ENCODE data around the gene DGKI.

DGKI gene

DNA sequence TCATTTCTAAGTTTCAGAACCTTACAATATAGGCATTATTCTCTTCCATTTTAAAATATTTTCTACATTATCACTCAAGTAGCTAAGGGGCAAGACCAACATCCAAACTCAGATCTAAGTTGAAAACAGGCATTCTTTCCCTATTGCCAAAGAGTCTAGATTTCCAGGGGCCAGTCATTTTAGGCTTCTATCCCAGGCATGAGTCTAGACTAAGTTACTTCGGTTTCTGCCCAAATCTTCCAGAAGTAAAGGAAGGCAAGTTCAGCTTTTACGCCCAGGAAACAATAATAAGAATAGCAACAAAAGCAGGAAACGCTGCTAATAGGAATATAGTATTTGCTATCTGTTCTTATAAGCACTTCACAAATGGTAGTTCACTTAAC lies 189.9 kb downstream of the DGKI start:
- 97% methylated on average over 2 of the region's 3 CpGs for WGBS
- Histone ChIP-seq H3K27ac (ENCODE audit: low read length, poor library complexity, severe bottlenecking) (no peak overlapping the region), H2BK5ac (ENCODE audit: low read depth, low read length, poor library complexity, severe bottlenecking) (no peak overlapping the region), H2BK120ac (ENCODE audit: low read depth, low read length) (no peak overlapping the region), H2BK12ac (ENCODE audit: low read length in 2 of 2) (no peak overlapping the region), H2AK5ac (ENCODE audit: low read length, severe bottlenecking) (no peak overlapping the region), H3K18ac (ENCODE audit: low read depth in 1 of 2, low read length in 2 of 2) (no peak overlapping the region), H3K4me3 (ENCODE audit: insufficient read depth in 1 of 2, low read depth in 1 of 2, low read length in 2 of 2) (no peak overlapping the region), H3K4me1 (ENCODE audit: control insufficient read depth, insufficient read depth, low read depth, low read length) (peaks cover 2% of the 10 kb centered on the region), H3K36me3 (ENCODE audit: control insufficient read depth in 1 of 2, insufficient read depth in 2 of 2, low read depth in 1 of 2, low read length in 2 of 2) (no peaks in the 10 kb centered on the region), H3K9me3 (ENCODE audit: control insufficient read depth, low read length) (no peaks in the 10 kb centered on the region), H4K8ac (ENCODE audit: low read length) (no peak overlapping the region), H2BK15ac (ENCODE audit: low read depth, poor library complexity, severe bottlenecking) (no peak overlapping the region), H2AFZ (ENCODE audit: low read depth, low read length) (no peak overlapping the region), H3K79me1 (replicated peaks; ENCODE audit: low read length, poor library complexity, severe bottlenecking) (no peaks in the 10 kb centered on the region), H3K4me2 (ENCODE audit: low read length, poor library complexity, severe bottlenecking) (no peak overlapping the region), H3K23ac (ENCODE audit: low read length in 2 of 2) (no peak overlapping the region), H3K4ac (ENCODE audit: low read depth in 1 of 2, low read length in 2 of 2) (no peak overlapping the region), H3K14ac (ENCODE audit: low read length in 2 of 2) (no peak overlapping the region), H3K27me3 (ENCODE audit: control insufficient read depth in 1 of 2, insufficient read depth in 1 of 2, low read length in 2 of 2) (no peaks in the 10 kb centered on the region), H3K9ac (ENCODE audit: low read length) (peak overlapping the region; percentile 67), H4K91ac (ENCODE audit: low read length) (no peak overlapping the region)
- DNase-seq = no peak

DNA sequence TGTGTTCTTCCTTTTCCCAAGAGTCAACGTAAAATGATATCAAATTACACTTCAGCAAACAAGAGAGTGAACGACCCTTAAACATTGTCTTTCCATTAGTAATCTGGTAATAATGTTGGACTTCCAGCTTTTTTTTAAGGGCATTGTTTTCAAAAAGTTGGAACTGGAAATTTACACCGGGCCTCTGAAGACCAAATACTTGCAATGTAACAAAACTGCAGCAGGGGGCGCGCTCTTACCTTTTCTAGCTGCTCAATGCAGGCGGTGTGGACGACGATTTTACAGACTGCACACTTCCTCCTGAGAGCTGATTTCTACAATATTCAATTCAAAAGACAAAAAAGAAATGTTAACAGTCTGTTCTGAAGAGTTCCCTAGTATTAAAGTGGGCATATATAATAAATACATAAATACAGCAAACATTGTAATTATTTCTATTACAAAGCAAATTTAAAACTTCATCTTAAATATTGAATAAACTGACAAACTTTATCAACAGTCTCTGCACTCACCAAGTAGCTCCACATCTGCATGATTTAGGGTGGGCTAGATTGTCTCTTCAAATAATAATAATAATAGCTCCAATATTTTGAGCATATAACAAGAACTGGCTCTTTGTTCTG lies 190.4 kb downstream of the DGKI start:
- Histone ChIP-seq H3K9ac (ENCODE audit: low read length) (peak overlapping the region; percentile 67), H4K8ac (ENCODE audit: low read length) (no peak overlapping the region), H3K4me3 (ENCODE audit: insufficient read depth in 1 of 2, low read depth in 1 of 2, low read length in 2 of 2) (no peak overlapping the region), H3K14ac (ENCODE audit: low read length in 2 of 2) (no peak overlapping the region), H3K4me1 (ENCODE audit: control insufficient read depth, insufficient read depth, low read depth, low read length) (peaks cover 2% of the 10 kb centered on the region), H2BK15ac (ENCODE audit: low read depth, poor library complexity, severe bottlenecking) (no peak overlapping the region), H2BK12ac (ENCODE audit: low read length in 2 of 2) (no peak overlapping the region), H2AK5ac (ENCODE audit: low read length, severe bottlenecking) (no peak overlapping the region), H3K27me3 (ENCODE audit: control insufficient read depth in 1 of 2, insufficient read depth in 1 of 2, low read length in 2 of 2) (no peaks in the 10 kb centered on the region), H2BK120ac (ENCODE audit: low read depth, low read length) (no peak overlapping the region), H2AFZ (ENCODE audit: low read depth, low read length) (no peak overlapping the region), H3K79me1 (replicated peaks; ENCODE audit: low read length, poor library complexity, severe bottlenecking) (no peaks in the 10 kb centered on the region), H3K9me3 (ENCODE audit: control insufficient read depth, low read length) (no peaks in the 10 kb centered on the region), H3K27ac (ENCODE audit: low read length, poor library complexity, severe bottlenecking) (no peak overlapping the region), H2BK5ac (ENCODE audit: low read depth, low read length, poor library complexity, severe bottlenecking) (no peak overlapping the region), H3K4ac (ENCODE audit: low read depth in 1 of 2, low read length in 2 of 2) (no peak overlapping the region), H4K91ac (ENCODE audit: low read length) (no peak overlapping the region), H3K36me3 (ENCODE audit: control insufficient read depth in 1 of 2, insufficient read depth in 2 of 2, low read depth in 1 of 2, low read length in 2 of 2) (no peaks in the 10 kb centered on the region), H3K4me2 (ENCODE audit: low read length, poor library complexity, severe bottlenecking) (no peak overlapping the region), H3K18ac (ENCODE audit: low read depth in 1 of 2, low read length in 2 of 2) (no peak overlapping the region), H3K23ac (ENCODE audit: low read length in 2 of 2) (no peak overlapping the region)
- peak; percentile 63 for DNase-seq
- WGBS = 12% methylated on average over 3 of the region's 8 CpGs

DNA sequence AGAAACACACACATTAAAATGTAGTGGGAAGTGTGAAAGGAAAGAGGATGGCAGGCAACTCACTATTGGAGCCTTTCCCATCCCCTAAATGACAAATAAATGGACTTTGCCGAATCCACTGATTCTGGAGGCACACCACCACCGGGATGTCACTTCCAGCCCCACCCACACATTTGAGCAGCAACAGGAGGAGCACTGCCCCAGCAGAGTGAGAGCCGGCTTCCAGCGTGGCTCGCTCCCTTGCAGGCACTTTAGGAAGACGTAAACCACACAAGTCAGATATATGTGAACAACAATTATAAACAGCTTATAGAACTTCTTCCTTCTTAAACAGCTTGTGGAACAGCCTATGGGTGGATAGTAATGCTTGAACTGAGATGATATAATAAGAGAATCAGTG lies 191.0 kb downstream of the DGKI start:
- 43% methylated on average over 3 of the region's 6 CpGs for WGBS
- Histone ChIP-seq H3K4me1 (ENCODE audit: control insufficient read depth, insufficient read depth, low read depth, low read length) (peaks cover 2% of the 10 kb centered on the region), H2BK5ac (ENCODE audit: low read depth, low read length, poor library complexity, severe bottlenecking) (no peak overlapping the region), H2AFZ (ENCODE audit: low read depth, low read length) (no peak overlapping the region), H3K79me1 (replicated peaks; ENCODE audit: low read length, poor library complexity, severe bottlenecking) (no peaks in the 10 kb centered on the region), H2BK12ac (ENCODE audit: low read length in 2 of 2) (no peak overlapping the region), H3K9ac (ENCODE audit: low read length) (peak overlapping the region; percentile 67), H3K36me3 (ENCODE audit: control insufficient read depth in 1 of 2, insufficient read depth in 2 of 2, low read depth in 1 of 2, low read length in 2 of 2) (no peaks in the 10 kb centered on the region), H4K91ac (ENCODE audit: low read length) (no peak overlapping the region), H2BK120ac (ENCODE audit: low read depth, low read length) (no peak overlapping the region), H3K4ac (ENCODE audit: low read depth in 1 of 2, low read length in 2 of 2) (no peak overlapping the region), H2BK15ac (ENCODE audit: low read depth, poor library complexity, severe bottlenecking) (no peak overlapping the region), H3K14ac (ENCODE audit: low read length in 2 of 2) (no peak overlapping the region), H3K27me3 (ENCODE audit: control insufficient read depth in 1 of 2, insufficient read depth in 1 of 2, low read length in 2 of 2) (no peaks in the 10 kb centered on the region), H3K9me3 (ENCODE audit: control insufficient read depth, low read length) (no peaks in the 10 kb centered on the region), H4K8ac (ENCODE audit: low read length) (no peak overlapping the region), H3K4me3 (ENCODE audit: insufficient read depth in 1 of 2, low read depth in 1 of 2, low read length in 2 of 2) (no peak overlapping the region), H2AK5ac (ENCODE audit: low read length, severe bottlenecking) (no peak overlapping the region), H3K4me2 (ENCODE audit: low read length, poor library complexity, severe bottlenecking) (no peak overlapping the region), H3K23ac (ENCODE audit: low read length in 2 of 2) (no peak overlapping the region), H3K18ac (ENCODE audit: low read depth in 1 of 2, low read length in 2 of 2) (peak overlapping the region in 1 of 2 experiments; percentile 19), H3K27ac (ENCODE audit: low read length, poor library complexity, severe bottlenecking) (no peak overlapping the region)
- DNase-seq = no peak

GRCh38 chr7:137652721-137653120 lies 194.1 kb downstream of the DGKI start:
- Histone ChIP-seq H3K23ac (ENCODE audit: low read length in 2 of 2) (no peak overlapping the region), H3K18ac (ENCODE audit: low read depth in 1 of 2, low read length in 2 of 2) (no peak overlapping the region), H3K4me2 (ENCODE audit: low read length, poor library complexity, severe bottlenecking) (no peak overlapping the region), H2BK12ac (ENCODE audit: low read length in 2 of 2) (no peak overlapping the region), H4K91ac (ENCODE audit: low read length) (no peak overlapping the region), H3K4ac (ENCODE audit: low read depth in 1 of 2, low read length in 2 of 2) (no peak overlapping the region), H2BK5ac (ENCODE audit: low read depth, low read length, poor library complexity, severe bottlenecking) (no peak overlapping the region), H3K4me1 (ENCODE audit: control insufficient read depth, insufficient read depth, low read depth, low read length) (peaks cover 2% of the 10 kb centered on the region), H3K14ac (ENCODE audit: low read length in 2 of 2) (no peak overlapping the region), H3K9me3 (ENCODE audit: control insufficient read depth, low read length) (no peaks in the 10 kb centered on the region), H3K36me3 (ENCODE audit: control insufficient read depth in 1 of 2, insufficient read depth in 2 of 2, low read depth in 1 of 2, low read length in 2 of 2) (no peaks in the 10 kb centered on the region), H2AK5ac (ENCODE audit: low read length, severe bottlenecking) (no peak overlapping the region), H4K8ac (ENCODE audit: low read length) (no peak overlapping the region), H3K9ac (ENCODE audit: low read length) (no peak overlapping the region), H2BK15ac (ENCODE audit: low read depth, poor library complexity, severe bottlenecking) (no peak overlapping the region), H3K79me1 (replicated peaks; ENCODE audit: low read length, poor library complexity, severe bottlenecking) (no peaks in the 10 kb centered on the region), H3K27ac (ENCODE audit: low read length, poor library complexity, severe bottlenecking) (no peak overlapping the region), H3K4me3 (ENCODE audit: insufficient read depth in 1 of 2, low read depth in 1 of 2, low read length in 2 of 2) (no peak overlapping the region), H2AFZ (ENCODE audit: low read depth, low read length) (no peak overlapping the region), H2BK120ac (ENCODE audit: low read depth, low read length) (no peak overlapping the region), H3K27me3 (ENCODE audit: control insufficient read depth in 1 of 2, insufficient read depth in 1 of 2, low read length in 2 of 2) (no peaks in the 10 kb centered on the region)
- peak; percentile 18 for DNase-seq
- WGBS = 30% methylated on average over 1 of the region's 1 CpG
